Globus pallidus (tissue), 1 donor: ENCODE measurements around the gene C1QA.

Experiments
- DNase-seq: peaks from one replicate; pipeline ENCODE4 v3.0.0-alpha.2; 2015; ENCODE audit warnings: low spot score

Gene C1QA

GRCh38 chr1:22612671-22613571, 23.5 kb upstream of the C1QA start:
- DNase-seq = no peak

- no peak for DNase-seq
These were observed 22.9 kb upstream of the C1QA start for GRCh38 chr1:22613572-22613918.

GRCh38 chr1:22613951-22614350, 22.5 kb upstream of the C1QA start:
- DNase-seq = no peak

- DNase-seq = no peak
These were observed 20.5 kb upstream of the C1QA start for GRCh38 chr1:22615886-22616285.

GRCh38 chr1:22616571-22616970, 19.9 kb upstream of the C1QA start:
- no peak for DNase-seq

- no peak for DNase-seq
These were observed 18.4 kb upstream of the C1QA start for GRCh38 chr1:22618056-22618455.

GRCh38 chr1:22619252-22619651, 17.2 kb upstream of the C1QA start:
- no peak for DNase-seq

GRCh38 chr1:22619798-22620197, 16.6 kb upstream of the C1QA start:
- no peak for DNase-seq

- no peak for DNase-seq
These were observed 14.7 kb upstream of the C1QA start for GRCh38 chr1:22621761-22622160.

- DNase-seq = no peak
These were observed 11.0 kb upstream of the C1QA start for GRCh38 chr1:22625262-22625925.

- no peak for DNase-seq
These were observed 9.9 kb upstream of the C1QA start for GRCh38 chr1:22626237-22627157.

- DNase-seq = no peak
These were observed 9.1 kb upstream of the C1QA start for GRCh38 chr1:22627331-22627730.

- no peak for DNase-seq
These were observed 7.6 kb upstream of the C1QA start for GRCh38 chr1:22628698-22629444.

- DNase-seq = no peak
These were observed 6.5 kb upstream of the C1QA start for GRCh38 chr1:22629886-22630285.

GRCh38 chr1:22633697-22634463, 2.5 kb upstream of the C1QA start:
- DNase-seq = no peak

- DNase-seq = no peak
These were observed 992 bp upstream of the C1QA start for GRCh38 chr1:22635436-22635835.

GRCh38 chr1:22636927-22637326, 499 bp downstream of the C1QA start:
- DNase-seq = no peak

- DNase-seq = no peak
These were observed 1.5 kb downstream of the C1QA start for GRCh38 chr1:22637907-22638445.

GRCh38 chr1:22638476-22639234, 2.2 kb downstream of the C1QA start:
- no peak for DNase-seq

GRCh38 chr1:22639286-22639685, 2.9 kb downstream of the C1QA start:
- no peak for DNase-seq
